Liver (tissue), 9 donors: ENCODE results near the gene TRPC1. TPM values are rescaled to one million over a fixed set of nuclear protein-coding genes. Genes with fewer than 3 reads are reported as not detected.

Experiments
- DNase-seq: peaks from one replicate; pipeline ENCODE4 v3.0.0-alpha.2; 2017; ENCODE audit warnings: low spot score
- H3K27ac ChIP-seq, 2 donors: one replicate each; pipeline ENCODE4 v1.7.0; 2013; ENCODE audit warnings: inconsistent platforms in 2 of 2, low read length in 2 of 2, control low read depth in 1 of 2, low read depth in 1 of 2, mild to moderate bottlenecking in 1 of 2
- H3K27me3 ChIP-seq, 4 donors: one replicate each; pipeline versions ENCODE4 v1.6.1 to v1.7.0; 2013; ENCODE audit warnings: low read length in 3 of 4, inconsistent platforms in 1 of 4, mild to moderate bottlenecking in 1 of 4, moderate library complexity in 1 of 4; ENCODE audit not compliant: control insufficient read depth in 4 of 4, insufficient read depth in 4 of 4
- H3K36me3 ChIP-seq, 4 donors: one replicate each; pipeline versions ENCODE4 v1.6.1 to v1.7.0; 2013; ENCODE audit warnings: low read length in 3 of 4, mild to moderate bottlenecking in 3 of 4, low read depth in 1 of 4, moderate library complexity in 1 of 4; ENCODE audit not compliant: control insufficient read depth in 4 of 4, insufficient read depth in 3 of 4
- H3K4me1 ChIP-seq, 4 donors: one replicate each; pipeline versions ENCODE4 v1.6.1 to v1.7.0; 2013; ENCODE audit warnings: low read length in 3 of 4, mild to moderate bottlenecking in 3 of 4, moderate library complexity in 1 of 4; ENCODE audit not compliant: control insufficient read depth in 4 of 4, insufficient read depth in 4 of 4
- H3K4me3 ChIP-seq, 3 donors: one replicate each; pipeline versions ENCODE4 v1.6.1 to v1.7.0; 2013; ENCODE audit warnings: low read length in 3 of 3, control low read depth in 1 of 3, low read depth in 1 of 3, mild to moderate bottlenecking in 1 of 3
- H3K9ac ChIP-seq, 2 donors: one replicate each; pipeline ENCODE4 v1.7.0; 2013; ENCODE audit warnings: low read length in 2 of 2, mild to moderate bottlenecking in 2 of 2, moderate library complexity in 2 of 2, control low read depth in 1 of 2, low read depth in 1 of 2
- H3K9me3 ChIP-seq, 4 donors: one replicate each; pipeline versions ENCODE4 v1.6.1 to v1.7.0; 2013; ENCODE audit warnings: low read length in 3 of 4; ENCODE audit not compliant: control insufficient read depth in 4 of 4
- ATF3 ChIP-seq: IDR thresholded peaks from 2 replicates; pipeline ENCODE4 v1.6.1; 2016; ENCODE audit warnings: antibody characterized with exemption
- CTCF ChIP-seq: fragments of 150-350 bp; IDR thresholded peaks from 2 replicates; pipeline ENCODE4 v1.5.1; 2017; ENCODE audit warnings: improper control_type of control experiment, low read depth, low read length; ENCODE audit not compliant: missing input control
- EGR1 ChIP-seq, 2 donors: IDR thresholded peaks; 2 replicates each; pipeline ENCODE4 v1.6.1; 2016 to 2018; ENCODE audit warnings: antibody characterized with exemption in 2 of 2, low read depth in 2 of 2
- FOXA1 ChIP-seq: IDR thresholded peaks from 2 replicates; pipeline ENCODE4 v1.6.1; 2016; ENCODE audit warnings: antibody characterized with exemption
- FOXA2 ChIP-seq: IDR thresholded peaks from 2 replicates; pipeline ENCODE4 v1.6.1; 2016; ENCODE audit warnings: antibody characterized with exemption
- GABPA ChIP-seq, 2 donors: IDR thresholded peaks in 1 of 2; conservative IDR thresholded peaks in 1 of 2; 2 replicates each; pipeline ENCODE4 v1.6.1; 2016; ENCODE audit warnings: antibody characterized with exemption in 2 of 2, mild to moderate bottlenecking in 1 of 2, moderate library complexity in 1 of 2
- HNF4A ChIP-seq, 2 donors: conservative IDR thresholded peaks; 2 replicates each; pipeline ENCODE4 v1.6.1; 2016; ENCODE audit warnings: antibody characterized with exemption in 2 of 2, mild to moderate bottlenecking in 2 of 2
- HNF4G ChIP-seq: IDR thresholded peaks from 2 replicates; pipeline ENCODE4 v1.6.1; 2016; ENCODE audit warnings: antibody characterized with exemption
- JUND ChIP-seq, 2 donors: IDR thresholded peaks; 2 replicates each; pipeline ENCODE4 v1.6.1; 2016; ENCODE audit warnings: antibody characterized with exemption in 2 of 2
- MAX ChIP-seq: IDR thresholded peaks from 2 replicates; pipeline ENCODE4 v1.6.1; 2016; ENCODE audit warnings: antibody characterized with exemption
- NR2F2 ChIP-seq: IDR thresholded peaks from 2 replicates; pipeline ENCODE4 v1.6.1; 2016; ENCODE audit warnings: antibody characterized with exemption
- RAD21 ChIP-seq, 2 donors: IDR thresholded peaks; 2 replicates each; pipeline ENCODE4 v1.6.1; 2016; ENCODE audit warnings: antibody characterized with exemption in 2 of 2, mild to moderate bottlenecking in 2 of 2
- RXRA ChIP-seq, 2 donors: IDR thresholded peaks; 2 replicates each; pipeline ENCODE4 v1.6.1; 2017 to 2018; ENCODE audit warnings: antibody characterized with exemption in 2 of 2, mild to moderate bottlenecking in 1 of 2
- SP1 ChIP-seq: IDR thresholded peaks from 2 replicates; pipeline ENCODE4 v1.6.1; 2018; ENCODE audit warnings: antibody characterized with exemption, mild to moderate bottlenecking
- TAF1 ChIP-seq: conservative IDR thresholded peaks from 2 replicates; pipeline ENCODE4 v1.6.1; 2016; ENCODE audit warnings: antibody characterized with exemption, mild to moderate bottlenecking
- YY1 ChIP-seq: IDR thresholded peaks from 2 replicates; pipeline ENCODE4 v1.6.1; 2016; ENCODE audit warnings: antibody characterized with exemption, mild to moderate bottlenecking
- ZBTB33 ChIP-seq: IDR thresholded peaks from 2 replicates; pipeline ENCODE4 v1.6.1; 2016; ENCODE audit warnings: antibody characterized with exemption
- WGBS: extraction: QIAGEN DNeasy Blood & Tissue Kit; methylation state at CpG from one replicate; pipeline ENCODE4 v1.1.7; 2013; 5-methylcytosine and 5-hydroxymethylcytosine counted together
- polyA plus RNA-seq, 2 donors: library from polyadenylated mRNA; stranded (reverse) in 1 of 2; unstranded in 1 of 2; fragments of 200-250 nt in 1 of 2; fragments of >200 nt in 1 of 2; fragmentation: Nextera tagmentation in 1 of 2; extraction: Ambion mirVana in 1 of 2; gene quantifications; one replicate each; pipeline versions ENCODE4 v1.2.1 to v1.2.3, GENCODE V29; 2013 to 2015
- total RNA-seq, 2 donors: library from RNA; depleted of rRNA; stranded (reverse); fragments of >200 nt; gene quantifications; one replicate each; pipeline ENCODE4 v1.2.3, GENCODE V29; 2014
- donor health status: healthy.
- donor health status: healthy.
- donor health status: healthy.
- donor health status: healthy.
- donor health status: healthy.

The TRPC1 gene
- total and polyA plus RNA-seq, 4 donors = 0.15 to 4.7 (median 1.6) TPM

- 93% methylated on average over 6 of the region's 6 CpGs for WGBS
- H3K27ac ChIP-seq = no peak overlapping the region
- H3K9ac ChIP-seq = no peak overlapping the region
- H3K4me3 ChIP-seq = no peak overlapping the region
- no peak for TF ChIP-seq RAD21 (IDR thresholded peaks at IDR 0.05)
- TF ChIP-seq NR2F2 = no peak
- no peak for TF ChIP-seq GABPA (IDR thresholded peaks at IDR 0.05 in 1 of 2, conservative IDR thresholded peaks at IDR 0.05 in 1 of 2)
- no peak for TF ChIP-seq FOXA1
- no peak for TF ChIP-seq CTCF
- no peak for TF ChIP-seq HNF4A (conservative IDR thresholded peaks at IDR 0.05)
- TF ChIP-seq FOXA2 = no peak
- no peak for TF ChIP-seq YY1
- no peak for TF ChIP-seq MAX
- TF ChIP-seq TAF1 = no peak
- TF ChIP-seq JUND (IDR thresholded peaks at IDR 0.05) = no peak
- no peak for TF ChIP-seq EGR1 (IDR thresholded peaks at IDR 0.05; ENCODE audit: low read depth in 2 of 2)
- no peak for TF ChIP-seq ZBTB33
- no peak for TF ChIP-seq RXRA (IDR thresholded peaks at IDR 0.05)
- no peak for TF ChIP-seq HNF4G
- peaks cover 0 to 3% (median 0%) of the 10 kb centered on the region in 4 donors for H3K36me3 ChIP-seq
- no peaks in the 10 kb centered on the region for H3K9me3 ChIP-seq
- H3K4me1 ChIP-seq = no peaks in the 10 kb centered on the region
- DNase-seq = no peak
- no peaks in the 10 kb centered on the region for H3K27me3 ChIP-seq
Observed at GRCh38 chr3:142815803-142816202, 92.0 kb downstream of the TRPC1 start.

GRCh38 chr3:142817356-142817755 lies 93.5 kb downstream of the TRPC1 start:
- Histone ChIP-seq H3K36me3 (peaks cover 0 to 3% (median 0%) of the 10 kb centered on the region in 4 donors), H3K4me3 (no peak overlapping the region), H3K9me3 (no peaks in the 10 kb centered on the region), H3K27ac (no peak overlapping the region), H3K4me1 (no peaks in the 10 kb centered on the region), H3K9ac (no peak overlapping the region), H3K27me3 (no peaks in the 10 kb centered on the region)
- 83% methylated on average over 1 of the region's 1 CpG for WGBS
- no peak for DNase-seq
- TF ChIP-seq ATF3 = no peak
- TF ChIP-seq FOXA1 = no peak

- H3K27me3 ChIP-seq = no peaks in the 10 kb centered on the region
- WGBS = 84% methylated on average over 7 of the region's 7 CpGs
- no peak for DNase-seq
- H3K27ac ChIP-seq = no peak overlapping the region
- TF ChIP-seq ZBTB33 = no peak
- no peak for TF ChIP-seq CTCF
- TF ChIP-seq MAX = no peak
- TF ChIP-seq TAF1 = no peak
- no peak for TF ChIP-seq EGR1 (IDR thresholded peaks at IDR 0.05; ENCODE audit: low read depth in 2 of 2)
- no peak for TF ChIP-seq GABPA (IDR thresholded peaks at IDR 0.05 in 1 of 2, conservative IDR thresholded peaks at IDR 0.05 in 1 of 2)
- TF ChIP-seq FOXA1 = no peak
- no peak for TF ChIP-seq YY1
- no peak for TF ChIP-seq RAD21 (IDR thresholded peaks at IDR 0.05)
- no peak for TF ChIP-seq ATF3
- TF ChIP-seq SP1 = no peak
- H3K4me1 ChIP-seq = no peaks in the 10 kb centered on the region
- H3K4me3 ChIP-seq = no peak overlapping the region
- H3K9me3 ChIP-seq = no peaks in the 10 kb centered on the region
- peaks cover 0 to 3% (median 0%) of the 10 kb centered on the region in 4 donors for H3K36me3 ChIP-seq
- no peak overlapping the region for H3K9ac ChIP-seq
Observed at GRCh38 chr3:142817897-142818296, 94.1 kb downstream of the TRPC1 start.
